Fibroblast of lung (primary cell): ENCODE measurements around the gene RHBDD1. TPM values are rescaled to one million over a fixed set of nuclear protein-coding genes. Genes with fewer than 3 reads are reported as not detected.

ENCODE experiments used
- DNase-seq, 2 donors: peaks; one replicate each; pipeline versions ENCODE4 v3.0.0 to v3.0.0-alpha.2; 2010; ENCODE audit warnings: low read depth in 2 of 2
- H2AFZ ChIP-seq: 2 replicates; pipeline ENCODE4 v1.5.1; 2012; ENCODE audit warnings: low read length, control low read depth, inconsistent platforms
- H3K27ac ChIP-seq: 2 replicates; pipeline ENCODE4 v1.5.1; 2011; ENCODE audit warnings: low read length, control low read depth; ENCODE audit not compliant: insufficient read depth
- H3K27me3 ChIP-seq: 2 replicates; pipeline ENCODE4 v1.5.1; 2011; ENCODE audit warnings: mild to moderate bottlenecking, low read length; ENCODE audit not compliant: control insufficient read depth, insufficient read depth
- H3K36me3 ChIP-seq: 2 replicates; pipeline ENCODE4 v1.5.1; 2011; ENCODE audit warnings: low read length; ENCODE audit not compliant: control insufficient read depth, insufficient read depth
- H3K4me1 ChIP-seq: 2 replicates; pipeline ENCODE4 v1.5.1; 2011; ENCODE audit warnings: low read length; ENCODE audit not compliant: control insufficient read depth, insufficient read depth; ENCODE audit errors: extremely low read depth
- H3K4me2 ChIP-seq: 2 replicates; pipeline ENCODE4 v1.5.1; 2011; ENCODE audit warnings: low read length, control low read depth; ENCODE audit not compliant: insufficient read depth; ENCODE audit errors: extremely low read depth
- H3K4me3 ChIP-seq, 4 experiments: fragments of 200-600 bp in 1 of 4; sonication (generic) in 1 of 4; replicated peaks in 1 of 4; 2 replicates each; pipeline ENCODE4 v1.5.1; 2011 to 2016; ENCODE audit warnings: low read length in 4 of 4, low read depth in 3 of 4, mild to moderate bottlenecking in 3 of 4, control low read depth in 2 of 4, inconsistent platforms in 1 of 4, mixed read lengths in 1 of 4; ENCODE audit not compliant: insufficient read depth in 1 of 4; ENCODE audit errors: control extremely low read depth in 1 of 4
- H3K79me2 ChIP-seq: 2 replicates; pipeline ENCODE4 v1.5.1; 2012; ENCODE audit warnings: mild to moderate bottlenecking, low read length, inconsistent platforms; ENCODE audit not compliant: control insufficient read depth, insufficient read depth
- H3K9ac ChIP-seq: 2 replicates; pipeline ENCODE4 v1.5.1; 2011; ENCODE audit warnings: mild to moderate bottlenecking, low read length, control low read depth; ENCODE audit not compliant: insufficient read depth
- H3K9me3 ChIP-seq: 2 replicates; pipeline ENCODE4 v1.5.1; 2012; ENCODE audit warnings: low read depth, low read length; ENCODE audit not compliant: control insufficient read depth, insufficient read depth
- H4K20me1 ChIP-seq: 2 replicates; pipeline ENCODE4 v1.5.1; 2011; ENCODE audit warnings: low read length; ENCODE audit not compliant: control insufficient read depth, insufficient read depth; ENCODE audit errors: extremely low read depth
- CTCF ChIP-seq, 2 donors: IDR thresholded peaks in 1 of 2; conservative IDR thresholded peaks in 1 of 2; 1 replicate in 1 of 2; 2 replicates in 1 of 2; pipeline ENCODE4 v1.5.1; 2011 to 2012; ENCODE audit warnings: low read length in 2 of 2, control low read depth in 1 of 2, inconsistent platforms in 1 of 2, low read depth in 1 of 2, mild to moderate bottlenecking in 1 of 2
- EZH2 ChIP-seq: IDR thresholded peaks from 2 replicates; pipeline ENCODE4 v1.5.1; 2012; ENCODE audit warnings: low read length, control low read depth, mild to moderate bottlenecking; ENCODE audit errors: missing control alignments
- polyA plus RNA-seq, 2 donors: library from polyadenylated mRNA; depleted of rRNA in 1 of 2; stranded (reverse) in 1 of 2; unstranded in 1 of 2; fragments of >200 nt; gene quantifications; 2 replicates each; pipeline ENCODE4 v1.2.1, GENCODE V29; 2011 to 2012; ENCODE audit warnings: missing spikeins in 1 of 2
- total RNA-seq: library from RNA; depleted of rRNA; stranded (reverse); fragments of >200 nt; gene quantifications from 2 replicates; pipeline ENCODE4 v1.2.1, GENCODE V29; 2014

The RHBDD1 gene
- total and polyA plus RNA-seq, 2 donors (not counting 1 experiment from before 2014, with no cell fraction given), result 31.5 to 85.4 TPM

- Histone ChIP-seq H2AFZ (no peak overlapping the region), H3K4me1 (no peaks in the 10 kb centered on the region)
These were observed 181.0 kb downstream of the RHBDD1 start for GRCh38 chr2:227016894-227017293.

GRCh38 chr2:227020416-227020815 lies 184.6 kb downstream of the RHBDD1 start:
- Histone ChIP-seq H3K4me3 (no peak overlapping the region), H2AFZ (no peak overlapping the region), H4K20me1 (no peaks in the 10 kb centered on the region), H3K9me3 (no peaks in the 10 kb centered on the region), H3K36me3 (no peaks in the 10 kb centered on the region), H3K4me1 (no peaks in the 10 kb centered on the region), H3K27ac (no peak overlapping the region), H3K4me2 (no peak overlapping the region), H3K9ac (no peak overlapping the region), H3K27me3 (no peaks in the 10 kb centered on the region), H3K79me2 (no peaks in the 10 kb centered on the region)
- TF ChIP-seq CTCF (conservative IDR thresholded peaks at IDR 0.05 in 1 of 2, IDR thresholded peaks at IDR 0.05 in 1 of 2; ENCODE audit: low read depth in 1 of 2, low read length in 2 of 2), result no peak
- no peak for TF ChIP-seq EZH2
- no peak for DNase-seq

More at GRCh38 chr2:227016894-227017293, 181.0 kb downstream of the RHBDD1 start:
- Histone ChIP-seq H3K27me3 (no peaks in the 10 kb centered on the region), H3K9me3 (no peaks in the 10 kb centered on the region), H3K9ac (no peak overlapping the region), H4K20me1 (no peaks in the 10 kb centered on the region), H3K36me3 (no peaks in the 10 kb centered on the region), H3K4me2 (no peak overlapping the region), H3K4me3 (no peak overlapping the region), H3K27ac (no peak overlapping the region), H3K79me2 (no peaks in the 10 kb centered on the region)
- TF ChIP-seq EZH2 (no peak), CTCF (conservative IDR thresholded peaks at IDR 0.05 in 1 of 2, IDR thresholded peaks at IDR 0.05 in 1 of 2; ENCODE audit: low read depth in 1 of 2, low read length in 2 of 2) (no peak)
- DNase-seq, result no peak

- Histone ChIP-seq H3K4me2 (no peak overlapping the region), H3K4me1 (no peaks in the 10 kb centered on the region), H3K27me3 (no peaks in the 10 kb centered on the region), H3K4me3 (no peak overlapping the region), H3K9me3 (no peaks in the 10 kb centered on the region), H3K9ac (no peak overlapping the region), H4K20me1 (no peaks in the 10 kb centered on the region), H3K36me3 (no peaks in the 10 kb centered on the region), H2AFZ (no peak overlapping the region), H3K79me2 (no peaks in the 10 kb centered on the region), H3K27ac (no peak overlapping the region)
- TF ChIP-seq EZH2 (no peak), CTCF (conservative IDR thresholded peaks at IDR 0.05 in 1 of 2, IDR thresholded peaks at IDR 0.05 in 1 of 2; ENCODE audit: low read depth in 1 of 2, low read length in 2 of 2) (no peak)
- DNase-seq, result peak in 1 of 2 donors; percentile 12
These were observed 186.8 kb downstream of the RHBDD1 start for GRCh38 chr2:227022608-227023007.
